ENCODE measurements around the gene SND1.

SND1 gene

GRCh38 chr7:128057909-128058308 lies 405.9 kb downstream of the SND1 start:
- DNase-seq: no peak

GRCh38 chr7:128059143-128059988 lies 407.4 kb downstream of the SND1 start:
- DNase-seq: peak; percentile 35

GRCh38 chr7:128060018-128060417 lies 408.0 kb downstream of the SND1 start:
- no peak for DNase-seq

- DNase-seq: no peak
Measured at GRCh38 chr7:128063088-128063487, 411.1 kb downstream of the SND1 start.

- DNase-seq: no peak
Measured at GRCh38 chr7:128065872-128066271, 413.9 kb downstream of the SND1 start.

- DNase-seq: no peak
Measured at GRCh38 chr7:128066395-128066794, 414.4 kb downstream of the SND1 start.

GRCh38 chr7:128066858-128067257 lies 414.9 kb downstream of the SND1 start:
- no peak for DNase-seq

GRCh38 chr7:128067983-128068382 lies 416.0 kb downstream of the SND1 start:
- peak; percentile 72 for DNase-seq

- DNase-seq: no peak
Measured at GRCh38 chr7:128068785-128069184, 416.8 kb downstream of the SND1 start.

- no peak for DNase-seq
Measured at GRCh38 chr7:128069373-128070364, 417.7 kb downstream of the SND1 start.

- DNase-seq: no peak
Measured at GRCh38 chr7:128071376-128071775, 419.4 kb downstream of the SND1 start.

GRCh38 chr7:128071801-128072200 lies 419.8 kb downstream of the SND1 start:
- DNase-seq: no peak

GRCh38 chr7:128073671-128074310 lies 421.8 kb downstream of the SND1 start:
- no peak for DNase-seq

GRCh38 chr7:128074336-128074735 lies 422.3 kb downstream of the SND1 start:
- no peak for DNase-seq

GRCh38 chr7:128074736-128075135 lies 422.7 kb downstream of the SND1 start:
- no peak for DNase-seq

GRCh38 chr7:128075242-128076095 lies 423.5 kb downstream of the SND1 start:
- no peak for DNase-seq

- no peak for DNase-seq
Measured at GRCh38 chr7:128076196-128076795, 424.3 kb downstream of the SND1 start.

- DNase-seq: no peak
Measured at GRCh38 chr7:128076796-128077271, 424.8 kb downstream of the SND1 start.

GRCh38 chr7:128078309-128078708 lies 426.3 kb downstream of the SND1 start:
- DNase-seq: no peak

- no peak for DNase-seq
Measured at GRCh38 chr7:128080169-128080568, 428.2 kb downstream of the SND1 start.

GRCh38 chr7:128081351-128081750 lies 429.4 kb downstream of the SND1 start:
- DNase-seq: no peak

GRCh38 chr7:128081808-128082207 lies 429.8 kb downstream of the SND1 start:
- no peak for DNase-seq
